A673 (cell line): ENCODE results near the gene ANKEF1.

Experiments
- CTCF ChIP-seq: fragments of 300-800, 200-600 bp; sonication (generic); conservative IDR thresholded peaks from 2 replicates; pipeline ENCODE4 v1.5.1; 2017; ENCODE audit warnings: low read depth, mild to moderate bottlenecking, antibody characterized with exemption, low read length, moderate library complexity, mixed read lengths
- EZH2 ChIP-seq: fragments of 200-600 bp; sonication (generic); IDR thresholded peaks from 2 replicates; pipeline ENCODE4 v1.6.1; 2017; ENCODE audit warnings: borderline replicate concordance, low read depth, mild to moderate bottlenecking, mixed read lengths, antibody characterized with exemption, low read length; ENCODE audit not compliant: poor library complexity, severe bottlenecking

GRCh38 chr20:10004900-10005299, 29.9 kb upstream of the ANKEF1 start:
- TF ChIP-seq CTCF (no peak), EZH2 (no peak)
